ENCODE data around the gene ABCF1.

ABCF1 gene

GRCh38 chr6:30557683-30557981 lies 13.6 kb upstream of the ABCF1 start:
- DNase-seq (ENCODE audit: low spot score) = peak; percentile 82

- no peak for DNase-seq (ENCODE audit: low spot score)
These were observed 10.3 kb upstream of the ABCF1 start for GRCh38 chr6:30560930-30561329.

GRCh38 chr6:30562470-30563425 lies 8.5 kb upstream of the ABCF1 start:
- no peak for DNase-seq (ENCODE audit: low spot score)

- no peak for DNase-seq (ENCODE audit: low spot score)
These were observed 7.1 kb upstream of the ABCF1 start for GRCh38 chr6:30564114-30564513.

- no peak for DNase-seq (ENCODE audit: low spot score)
These were observed 5.5 kb upstream of the ABCF1 start for GRCh38 chr6:30565772-30566171.

- DNase-seq (ENCODE audit: low spot score) = no peak
These were observed 3.0 kb upstream of the ABCF1 start for GRCh38 chr6:30568245-30568644.

- DNase-seq (ENCODE audit: low spot score) = peak; percentile 34
These were observed 979 bp upstream of the ABCF1 start for GRCh38 chr6:30570263-30570662.

- no peak for DNase-seq (ENCODE audit: low spot score)
These were observed 535 bp upstream of the ABCF1 start for GRCh38 chr6:30570740-30571074.

- DNase-seq (ENCODE audit: low spot score) = no peak
These were observed 480 bp downstream of the ABCF1 start for GRCh38 chr6:30571762-30572082.

- DNase-seq (ENCODE audit: low spot score) = no peak
These were observed 906 bp downstream of the ABCF1 start for GRCh38 chr6:30572148-30572547.

- DNase-seq (ENCODE audit: low spot score) = no peak
These were observed 1.9 kb downstream of the ABCF1 start for GRCh38 chr6:30573113-30573512.

GRCh38 chr6:30578051-30578450 lies 6.8 kb downstream of the ABCF1 start:
- DNase-seq (ENCODE audit: low spot score) = no peak

GRCh38 chr6:30583921-30584320 lies 12.7 kb downstream of the ABCF1 start:
- DNase-seq (ENCODE audit: low spot score) = no peak

GRCh38 chr6:30589754-30590358 lies 18.6 kb downstream of the ABCF1 start:
- DNase-seq (ENCODE audit: low spot score) = no peak

- DNase-seq (ENCODE audit: low spot score) = no peak
These were observed 19.3 kb downstream of the ABCF1 start for GRCh38 chr6:30590509-30590908.

- DNase-seq (ENCODE audit: low spot score) = no peak
These were observed 19.8 kb downstream of the ABCF1 start for GRCh38 chr6:30591008-30591407.

- DNase-seq (ENCODE audit: low spot score) = no peak
These were observed 21.0 kb downstream of the ABCF1 start for GRCh38 chr6:30592287-30592686.

GRCh38 chr6:30597315-30598144 lies 26.3 kb downstream of the ABCF1 start:
- peak; percentile 91 for DNase-seq (ENCODE audit: low spot score)

GRCh38 chr6:30598912-30599624 lies 27.8 kb downstream of the ABCF1 start:
- no peak for DNase-seq (ENCODE audit: low spot score)

GRCh38 chr6:30599625-30600324 lies 28.5 kb downstream of the ABCF1 start:
- DNase-seq (ENCODE audit: low spot score) = no peak

GRCh38 chr6:30600451-30600961 lies 29.3 kb downstream of the ABCF1 start:
- no peak for DNase-seq (ENCODE audit: low spot score)

- DNase-seq (ENCODE audit: low spot score) = no peak
These were observed 30.2 kb downstream of the ABCF1 start for GRCh38 chr6:30601436-30601814.

All from NAMALWA (cell line).